Esophagus muscularis mucosa (tissue), 3 donors: ENCODE data around the gene PCID2.

ENCODE experiments used
- CTCF ChIP-seq, 3 experiments: fragments of 200-600 bp in 2 of 3; fragments of 450-650 bp in 1 of 3; sonication (generic) in 2 of 3; IDR thresholded peaks; one replicate each; pipeline ENCODE4 v1.5.1; 2017 to 2019; ENCODE audit warnings: antibody characterized with exemption in 3 of 3, mild to moderate bottlenecking in 2 of 3, moderate library complexity in 1 of 3
- POLR2A ChIP-seq: fragments of 450-650 bp; IDR thresholded peaks from one replicate; pipeline ENCODE4 v1.6.1; 2017; ENCODE audit warnings: antibody characterized with exemption, moderate library complexity, mild to moderate bottlenecking, low read depth

- TF ChIP-seq CTCF (IDR thresholded peaks at IDR 0.05) (no peak), POLR2A (no peak)
Measured at GRCh38 chr13:113149711-113150549, 58.5 kb downstream of the PCID2 start.
